ENCODE data around the gene PRKACB. TPM values are rescaled to one million over a fixed set of nuclear protein-coding genes. Genes with fewer than 3 reads are reported as not detected.

Gene PRKACB
- total RNA-seq, 1 donor, result 22.1 TPM

DNA sequence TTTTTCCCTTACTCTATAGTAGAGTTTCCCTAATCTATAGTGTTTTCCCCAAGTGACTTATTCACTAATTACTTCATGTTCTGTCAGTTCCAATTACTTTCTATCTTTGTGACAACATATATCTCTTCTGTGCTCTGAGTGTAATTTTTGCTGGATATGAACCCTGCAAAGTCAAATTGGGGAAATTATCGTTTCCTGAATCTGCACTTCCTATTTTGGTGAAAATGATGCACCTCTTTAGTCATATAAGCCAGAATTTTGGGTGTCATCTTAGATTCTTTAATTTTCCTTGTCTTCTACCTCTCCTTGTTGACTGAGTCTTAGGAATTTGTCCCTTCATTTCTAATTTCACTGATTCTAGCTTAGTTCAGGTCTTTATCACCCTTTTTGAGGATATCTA, 33.4 kb upstream of the PRKACB start:
- Histone ChIP-seq H4K20me1 (ENCODE audit: insufficient read depth, low read length) (no peaks in the 10 kb centered on the region), H3K4me2 (ENCODE audit: insufficient read depth, low read length) (no peak overlapping the region), H3K27me3 (ENCODE audit: insufficient read depth, low read length) (no peaks in the 10 kb centered on the region), H3K79me2 (ENCODE audit: insufficient read depth, low read length) (no peaks in the 10 kb centered on the region), H3K4me3 (ENCODE audit: insufficient read depth, low read length) (no peak overlapping the region), H2AFZ (ENCODE audit: low read length) (no peak overlapping the region), H3K36me3 (ENCODE audit: insufficient read depth, low read length) (no peaks in the 10 kb centered on the region), H3K9me3 (ENCODE audit: low read depth, low read length) (no peaks in the 10 kb centered on the region), H3K4me1 (ENCODE audit: insufficient read depth, low read length) (peaks cover 9% of the 10 kb centered on the region), H3K27ac (ENCODE audit: low read depth, low read length) (no peak overlapping the region)
- TF ChIP-seq, protein P1, sequence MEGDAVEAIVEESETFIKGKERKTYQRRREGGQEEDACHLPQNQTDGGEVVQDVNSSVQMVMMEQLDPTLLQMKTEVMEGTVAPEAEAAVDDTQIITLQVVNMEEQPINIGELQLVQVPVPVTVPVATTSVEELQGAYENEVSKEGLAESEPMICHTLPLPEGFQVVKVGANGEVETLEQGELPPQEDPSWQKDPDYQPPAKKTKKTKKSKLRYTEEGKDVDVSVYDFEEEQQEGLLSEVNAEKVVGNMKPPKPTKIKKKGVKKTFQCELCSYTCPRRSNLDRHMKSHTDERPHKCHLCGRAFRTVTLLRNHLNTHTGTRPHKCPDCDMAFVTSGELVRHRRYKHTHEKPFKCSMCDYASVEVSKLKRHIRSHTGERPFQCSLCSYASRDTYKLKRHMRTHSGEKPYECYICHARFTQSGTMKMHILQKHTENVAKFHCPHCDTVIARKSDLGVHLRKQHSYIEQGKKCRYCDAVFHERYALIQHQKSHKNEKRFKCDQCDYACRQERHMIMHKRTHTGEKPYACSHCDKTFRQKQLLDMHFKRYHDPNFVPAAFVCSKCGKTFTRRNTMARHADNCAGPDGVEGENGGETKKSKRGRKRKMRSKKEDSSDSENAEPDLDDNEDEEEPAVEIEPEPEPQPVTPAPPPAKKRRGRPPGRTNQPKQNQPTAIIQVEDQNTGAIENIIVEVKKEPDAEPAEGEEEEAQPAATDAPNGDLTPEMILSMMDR (IDR thresholded peaks at IDR 0.05; ENCODE audit: extremely low read depth, low read depth, low read length), result no peak
- no peak for DNase-seq (ENCODE audit: insufficient read length, low spot score, missing footprints)

DNA sequence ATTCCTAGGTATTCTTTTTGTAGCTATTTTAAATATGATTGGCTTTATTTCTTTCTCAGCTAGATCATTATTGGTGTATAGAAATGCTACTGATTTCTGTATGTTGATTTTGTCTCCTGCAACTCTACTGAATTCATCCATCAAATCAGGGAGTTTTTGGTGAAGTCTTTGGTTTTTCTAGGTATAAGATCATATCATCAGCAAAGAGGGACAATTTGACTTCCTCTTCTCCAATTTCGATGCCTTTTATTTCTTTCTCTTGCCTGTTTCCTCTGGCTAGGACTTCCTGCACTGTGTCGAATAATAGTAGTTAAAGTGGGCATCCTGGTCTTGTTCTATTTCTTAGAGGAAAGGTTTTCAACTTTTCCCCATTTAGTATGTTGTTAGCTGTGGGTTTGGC, 27.5 kb upstream of the PRKACB start:
- Histone ChIP-seq H3K36me3 (ENCODE audit: insufficient read depth, low read length) (no peaks in the 10 kb centered on the region), H3K9me3 (ENCODE audit: low read depth, low read length) (no peaks in the 10 kb centered on the region), H3K4me1 (ENCODE audit: insufficient read depth, low read length) (no peaks in the 10 kb centered on the region), H3K79me2 (ENCODE audit: insufficient read depth, low read length) (no peaks in the 10 kb centered on the region), H3K4me2 (ENCODE audit: insufficient read depth, low read length) (no peak overlapping the region), H3K27ac (ENCODE audit: low read depth, low read length) (no peak overlapping the region), H3K4me3 (ENCODE audit: insufficient read depth, low read length) (no peak overlapping the region), H2AFZ (ENCODE audit: low read length) (no peak overlapping the region), H3K27me3 (ENCODE audit: insufficient read depth, low read length) (no peaks in the 10 kb centered on the region), H4K20me1 (ENCODE audit: insufficient read depth, low read length) (no peaks in the 10 kb centered on the region)
- TF ChIP-seq, protein P1 (IDR thresholded peaks at IDR 0.05; ENCODE audit: extremely low read depth, low read depth, low read length), result no peak
- DNase-seq (ENCODE audit: insufficient read length, low spot score, missing footprints), result no peak

DNA sequence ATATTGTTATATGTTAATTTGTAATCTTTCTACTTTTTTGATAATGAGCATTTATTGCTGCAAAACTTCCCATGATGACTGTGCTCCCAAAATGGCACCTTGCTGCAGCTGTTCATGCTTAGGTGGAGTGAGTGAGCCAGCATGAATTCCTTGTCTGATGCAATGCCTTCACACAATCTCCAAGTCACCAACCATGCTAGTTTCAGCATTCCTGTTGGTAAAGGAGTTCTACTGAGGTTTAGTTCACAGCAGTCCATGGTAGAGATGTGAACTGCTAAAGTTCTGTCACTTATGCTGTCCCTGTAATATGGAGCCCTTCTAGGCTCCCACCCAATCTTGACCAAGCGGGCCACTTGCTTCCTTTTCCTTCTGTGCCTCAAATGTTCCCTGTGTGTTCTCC, 26.2 kb upstream of the PRKACB start:
- Histone ChIP-seq H3K27me3 (ENCODE audit: insufficient read depth, low read length) (no peaks in the 10 kb centered on the region), H3K4me2 (ENCODE audit: insufficient read depth, low read length) (no peak overlapping the region), H3K4me3 (ENCODE audit: insufficient read depth, low read length) (no peak overlapping the region), H3K36me3 (ENCODE audit: insufficient read depth, low read length) (no peaks in the 10 kb centered on the region), H3K27ac (ENCODE audit: low read depth, low read length) (no peak overlapping the region), H3K4me1 (ENCODE audit: insufficient read depth, low read length) (no peaks in the 10 kb centered on the region), H2AFZ (ENCODE audit: low read length) (no peak overlapping the region), H4K20me1 (ENCODE audit: insufficient read depth, low read length) (no peaks in the 10 kb centered on the region), H3K9me3 (ENCODE audit: low read depth, low read length) (no peaks in the 10 kb centered on the region), H3K79me2 (ENCODE audit: insufficient read depth, low read length) (no peaks in the 10 kb centered on the region)
- TF ChIP-seq, protein P1 (IDR thresholded peaks at IDR 0.05; ENCODE audit: extremely low read depth, low read depth, low read length), result no peak
- no peak for DNase-seq (ENCODE audit: insufficient read length, low spot score, missing footprints)

DNA sequence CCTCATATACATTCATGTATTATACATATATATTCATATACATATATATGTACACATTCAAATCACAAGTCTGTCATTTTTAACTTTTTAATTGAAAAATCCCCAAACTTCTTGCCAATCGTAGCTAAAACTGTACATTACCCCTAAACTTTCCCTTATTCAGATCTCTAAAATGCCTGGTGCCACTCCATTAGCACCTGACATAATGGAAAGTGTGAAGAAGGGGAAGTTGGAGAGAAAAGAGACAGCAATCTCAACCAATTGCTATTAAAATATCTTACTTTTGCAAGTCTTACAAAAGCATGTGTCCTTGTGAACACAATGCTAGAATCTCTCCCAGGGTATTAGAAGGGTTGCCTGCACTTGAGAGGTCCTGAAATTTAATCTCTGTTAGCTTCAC, 22.7 kb upstream of the PRKACB start:
- H3K27me3 ChIP-seq (ENCODE audit: insufficient read depth, low read length), result no peaks in the 10 kb centered on the region
- DNase-seq (ENCODE audit: insufficient read length, low spot score, missing footprints), result no peak

More for the DNA sequence above, 22.7 kb upstream of the PRKACB start:
- Histone ChIP-seq H3K79me2 (ENCODE audit: insufficient read depth, low read length) (no peaks in the 10 kb centered on the region), H3K4me2 (ENCODE audit: insufficient read depth, low read length) (no peak overlapping the region), H3K9me3 (ENCODE audit: low read depth, low read length) (no peaks in the 10 kb centered on the region), H3K4me3 (ENCODE audit: insufficient read depth, low read length) (no peak overlapping the region), H3K4me1 (ENCODE audit: insufficient read depth, low read length) (no peaks in the 10 kb centered on the region), H2AFZ (ENCODE audit: low read length) (no peak overlapping the region), H3K27ac (ENCODE audit: low read depth, low read length) (no peak overlapping the region), H4K20me1 (ENCODE audit: insufficient read depth, low read length) (no peaks in the 10 kb centered on the region), H3K36me3 (ENCODE audit: insufficient read depth, low read length) (no peaks in the 10 kb centered on the region)
- TF ChIP-seq, protein P1 (IDR thresholded peaks at IDR 0.05; ENCODE audit: extremely low read depth, low read depth, low read length), result no peak
